NB4 (cell line): ENCODE data around the gene HABP4.

Experiments used
- TF ChIP-seq, protein P1 (sequence below): IDR thresholded peaks from one replicate; pipeline ENCODE4 v1.5.1; 2012; ENCODE audit warnings: low read depth, low read length
- TF ChIP-seq, protein P2 (sequence below): IDR thresholded peaks from 2 replicates; pipeline ENCODE4 v1.6.1; 2011; ENCODE audit warnings: low read depth, low read length

DNA sequence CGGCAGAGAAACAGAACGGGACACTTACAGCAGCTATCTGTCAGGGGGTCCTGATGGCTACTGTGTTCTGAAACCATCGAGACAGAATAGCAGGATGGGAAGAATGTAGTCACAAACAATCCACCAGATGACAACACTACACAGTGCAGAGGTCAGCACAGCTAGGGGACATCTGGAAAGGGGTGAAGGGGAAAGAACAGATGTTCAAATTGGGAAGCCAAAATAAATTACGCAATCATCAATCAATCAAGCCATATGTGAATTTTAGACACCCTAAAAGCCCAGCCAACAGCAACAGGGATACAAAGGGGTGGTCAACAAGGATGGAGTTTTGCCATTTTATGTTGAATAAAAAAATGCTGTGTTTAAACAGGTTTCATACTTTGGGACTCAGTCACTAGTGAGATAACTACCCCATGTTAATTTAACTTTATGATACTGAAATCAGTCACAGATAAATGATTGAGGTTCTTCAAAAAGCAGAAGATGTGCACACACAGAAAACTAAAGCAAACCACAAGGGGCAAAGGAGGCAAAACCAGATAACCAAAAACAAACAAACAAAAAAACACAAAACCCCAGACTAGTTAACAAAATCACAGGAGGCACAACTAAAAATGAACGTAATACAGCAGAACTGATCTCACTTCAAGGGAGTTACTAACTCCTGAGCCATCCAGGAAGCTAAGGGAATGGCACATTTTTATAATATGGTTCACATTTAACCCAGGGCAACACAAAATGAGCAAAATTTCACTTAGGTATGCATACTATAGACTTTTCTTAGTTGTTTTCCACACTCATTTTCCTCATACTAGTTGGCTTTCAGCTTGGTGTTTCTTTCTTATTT, 65.9 kb downstream of the HABP4 start:
- TF ChIP-seq, protein P1, sequence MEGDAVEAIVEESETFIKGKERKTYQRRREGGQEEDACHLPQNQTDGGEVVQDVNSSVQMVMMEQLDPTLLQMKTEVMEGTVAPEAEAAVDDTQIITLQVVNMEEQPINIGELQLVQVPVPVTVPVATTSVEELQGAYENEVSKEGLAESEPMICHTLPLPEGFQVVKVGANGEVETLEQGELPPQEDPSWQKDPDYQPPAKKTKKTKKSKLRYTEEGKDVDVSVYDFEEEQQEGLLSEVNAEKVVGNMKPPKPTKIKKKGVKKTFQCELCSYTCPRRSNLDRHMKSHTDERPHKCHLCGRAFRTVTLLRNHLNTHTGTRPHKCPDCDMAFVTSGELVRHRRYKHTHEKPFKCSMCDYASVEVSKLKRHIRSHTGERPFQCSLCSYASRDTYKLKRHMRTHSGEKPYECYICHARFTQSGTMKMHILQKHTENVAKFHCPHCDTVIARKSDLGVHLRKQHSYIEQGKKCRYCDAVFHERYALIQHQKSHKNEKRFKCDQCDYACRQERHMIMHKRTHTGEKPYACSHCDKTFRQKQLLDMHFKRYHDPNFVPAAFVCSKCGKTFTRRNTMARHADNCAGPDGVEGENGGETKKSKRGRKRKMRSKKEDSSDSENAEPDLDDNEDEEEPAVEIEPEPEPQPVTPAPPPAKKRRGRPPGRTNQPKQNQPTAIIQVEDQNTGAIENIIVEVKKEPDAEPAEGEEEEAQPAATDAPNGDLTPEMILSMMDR = no peak
- TF ChIP-seq, protein P2, sequence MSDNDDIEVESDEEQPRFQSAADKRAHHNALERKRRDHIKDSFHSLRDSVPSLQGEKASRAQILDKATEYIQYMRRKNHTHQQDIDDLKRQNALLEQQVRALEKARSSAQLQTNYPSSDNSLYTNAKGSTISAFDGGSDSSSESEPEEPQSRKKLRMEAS = no peak
